CD4-positive, alpha-beta T cell (primary cell): ENCODE data around the gene JAG1. TPM values are rescaled to one million over a fixed set of nuclear protein-coding genes. Genes with fewer than 3 reads are reported as not detected.

Experiments used
- ATAC-seq: fragments of 200-7000 bp; cut with Tn5 transposase; one replicate; pipeline ENCODE4 v1.10.0; 2022; ENCODE audit warnings: mild to moderate bottlenecking; ENCODE audit not compliant: poor library complexity
- CTCF ChIA-PET: fragments of 350-600 bp; sonication (Branson Sonifier 250); formaldehyde crosslinking; loops from one replicate; lab custom pipeline; 2021; ENCODE audit warnings: antibody characterized with exemption, inconsistent platforms; lab: Charles Lee
- POLR2A ChIA-PET: fragments of 350-600 bp; sonication (Branson Sonifier 250); formaldehyde crosslinking; loops from one replicate; lab custom pipeline; 2021; ENCODE audit warnings: antibody characterized with exemption, inconsistent platforms; lab: Charles Lee
- DNase-seq, 14 experiments: peaks; one replicate each; pipeline ENCODE4 v3.0.0-alpha.2; 2013 to 2020; ENCODE audit warnings: mixed read lengths in 2 of 14
- H3K27ac ChIP-seq, 2 donors: one replicate each; pipeline versions ENCODE4 v1.5.1 to v1.7.0; 2013; ENCODE audit warnings: low read length in 2 of 2, low read depth in 1 of 2, mild to moderate bottlenecking in 1 of 2
- H3K27me3 ChIP-seq, 2 experiments: 1 replicate in 1 of 2; 2 replicates in 1 of 2; pipeline versions ENCODE4 v1.6.1 to v1.7.0; 2013; ENCODE audit warnings: low read length in 2 of 2, control low read depth in 1 of 2, mild to moderate bottlenecking in 1 of 2, moderate library complexity in 1 of 2; ENCODE audit not compliant: insufficient read depth in 2 of 2, control insufficient read depth in 1 of 2
- H3K36me3 ChIP-seq: one replicate; pipeline ENCODE4 v1.6.1; 2013; ENCODE audit warnings: low read length, control low read depth; ENCODE audit not compliant: insufficient read depth
- H3K4me1 ChIP-seq: one replicate; pipeline ENCODE4 v1.6.1; 2013; ENCODE audit warnings: low read length, control low read depth; ENCODE audit not compliant: insufficient read depth
- H3K4me3 ChIP-seq: one replicate; pipeline ENCODE4 v1.5.1; 2013; ENCODE audit warnings: mild to moderate bottlenecking, low read length, moderate library complexity
- H3K9me3 ChIP-seq, 2 experiments: 1 replicate in 1 of 2; 2 replicates in 1 of 2; pipeline versions ENCODE4 v1.6.1 to v1.7.0; 2013; ENCODE audit warnings: low read length in 2 of 2, mild to moderate bottlenecking in 2 of 2, control low read depth in 1 of 2, moderate library complexity in 1 of 2; ENCODE audit not compliant: control insufficient read depth in 1 of 2, insufficient read depth in 1 of 2
- H3K27ac Mint-ChIP-seq: one replicate; pipeline ENCODE4 v1.8.0; 2020; ENCODE audit warnings: mixed read lengths
- H3K27me3 Mint-ChIP-seq: one replicate; pipeline ENCODE4 v1.8.0; 2021; ENCODE audit warnings: mixed read lengths
- H3K36me3 Mint-ChIP-seq: one replicate; pipeline ENCODE4 v1.8.0; 2021; ENCODE audit warnings: low read depth, mixed read lengths
- H3K4me1 Mint-ChIP-seq: one replicate; pipeline ENCODE4 v1.8.0; 2021; ENCODE audit warnings: low read depth, mixed read lengths
- H3K4me3 Mint-ChIP-seq: one replicate; pipeline ENCODE4 v1.8.0; 2020; ENCODE audit warnings: mild to moderate bottlenecking, mixed read lengths
- H3K9me3 Mint-ChIP-seq: one replicate; pipeline ENCODE4 v1.8.0; 2020; ENCODE audit warnings: mixed read lengths
- intact Hi-C, 2 experiments: fragments of 100-400 bp; cut with DNase I in 1 of 2; cut with micrococcal nuclease in 1 of 2; formaldehyde crosslinking; loops; one replicate each; pipeline versions ENCODE4 v1.15.1 to v1.9.0; 2023 to 2025; cut with DNase I, micrococcal nuclease
- total RNA-seq, 174 experiments: library from RNA in 2 of 174; stranded (reverse) in 2 of 174; gene quantifications; one replicate each; pipeline ENCODE4 v1.2.3 and lab custom pipeline; 2021 to 2026
- TF ChIP-seq, protein P1 (sequence below): fragments of 200-600 bp; IDR thresholded peaks from one replicate; pipeline ENCODE4 v1.8.0; 2022; ENCODE audit warnings: antibody characterized with exemption, mild to moderate bottlenecking

JAG1 gene
- total RNA-seq, 2 experiments from 2014 or later: 0.77 to 1.2 TPM

DNA sequence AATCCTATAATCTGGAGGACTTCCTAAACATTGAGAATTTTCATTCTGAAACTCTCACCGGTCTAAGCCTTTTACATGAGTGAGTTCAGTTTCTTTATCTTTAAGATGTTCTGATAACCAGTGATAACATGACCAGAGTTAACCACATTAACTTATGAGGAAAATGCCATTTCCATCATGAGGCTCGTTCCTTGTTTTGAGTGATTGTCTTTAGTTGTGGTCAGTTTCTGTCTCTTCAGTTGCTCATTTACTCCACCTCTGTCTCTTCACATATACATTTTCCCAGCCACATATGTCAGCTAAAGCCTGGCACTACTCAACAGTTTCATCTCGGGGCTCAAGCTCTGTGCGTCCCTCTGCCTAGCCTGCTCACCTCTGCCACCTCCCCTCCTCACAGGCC lies 70.4 kb downstream of the JAG1 start:
- H3K27me3 Mint-ChIP-seq: no peaks in the 10 kb centered on the region
- no peak overlapping the region for H3K4me3 Mint-ChIP-seq
- Histone ChIP-seq H3K27me3 (no peaks in the 10 kb centered on the region), H3K27ac (no peak overlapping the region), H3K4me3 (no peak overlapping the region), H3K36me3 (peaks cover 5% of the 10 kb centered on the region), H3K9me3 (no peaks in the 10 kb centered on the region), H3K4me1 (no peaks in the 10 kb centered on the region)
- POLR2A ChIA-PET: no interaction called here
- intact Hi-C loops: no loop called here
- no peaks in the 10 kb centered on the region for H3K9me3 Mint-ChIP-seq
- DNase-seq (no peak), ATAC-seq (no peak)
- TF ChIP-seq, protein P1, sequence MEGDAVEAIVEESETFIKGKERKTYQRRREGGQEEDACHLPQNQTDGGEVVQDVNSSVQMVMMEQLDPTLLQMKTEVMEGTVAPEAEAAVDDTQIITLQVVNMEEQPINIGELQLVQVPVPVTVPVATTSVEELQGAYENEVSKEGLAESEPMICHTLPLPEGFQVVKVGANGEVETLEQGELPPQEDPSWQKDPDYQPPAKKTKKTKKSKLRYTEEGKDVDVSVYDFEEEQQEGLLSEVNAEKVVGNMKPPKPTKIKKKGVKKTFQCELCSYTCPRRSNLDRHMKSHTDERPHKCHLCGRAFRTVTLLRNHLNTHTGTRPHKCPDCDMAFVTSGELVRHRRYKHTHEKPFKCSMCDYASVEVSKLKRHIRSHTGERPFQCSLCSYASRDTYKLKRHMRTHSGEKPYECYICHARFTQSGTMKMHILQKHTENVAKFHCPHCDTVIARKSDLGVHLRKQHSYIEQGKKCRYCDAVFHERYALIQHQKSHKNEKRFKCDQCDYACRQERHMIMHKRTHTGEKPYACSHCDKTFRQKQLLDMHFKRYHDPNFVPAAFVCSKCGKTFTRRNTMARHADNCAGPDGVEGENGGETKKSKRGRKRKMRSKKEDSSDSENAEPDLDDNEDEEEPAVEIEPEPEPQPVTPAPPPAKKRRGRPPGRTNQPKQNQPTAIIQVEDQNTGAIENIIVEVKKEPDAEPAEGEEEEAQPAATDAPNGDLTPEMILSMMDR: no peak
- no peak overlapping the region for H3K27ac Mint-ChIP-seq
- CTCF ChIA-PET: no interaction called here
- peaks cover 72% of the 10 kb centered on the region for H3K36me3 Mint-ChIP-seq
- no peaks in the 10 kb centered on the region for H3K4me1 Mint-ChIP-seq

DNA sequence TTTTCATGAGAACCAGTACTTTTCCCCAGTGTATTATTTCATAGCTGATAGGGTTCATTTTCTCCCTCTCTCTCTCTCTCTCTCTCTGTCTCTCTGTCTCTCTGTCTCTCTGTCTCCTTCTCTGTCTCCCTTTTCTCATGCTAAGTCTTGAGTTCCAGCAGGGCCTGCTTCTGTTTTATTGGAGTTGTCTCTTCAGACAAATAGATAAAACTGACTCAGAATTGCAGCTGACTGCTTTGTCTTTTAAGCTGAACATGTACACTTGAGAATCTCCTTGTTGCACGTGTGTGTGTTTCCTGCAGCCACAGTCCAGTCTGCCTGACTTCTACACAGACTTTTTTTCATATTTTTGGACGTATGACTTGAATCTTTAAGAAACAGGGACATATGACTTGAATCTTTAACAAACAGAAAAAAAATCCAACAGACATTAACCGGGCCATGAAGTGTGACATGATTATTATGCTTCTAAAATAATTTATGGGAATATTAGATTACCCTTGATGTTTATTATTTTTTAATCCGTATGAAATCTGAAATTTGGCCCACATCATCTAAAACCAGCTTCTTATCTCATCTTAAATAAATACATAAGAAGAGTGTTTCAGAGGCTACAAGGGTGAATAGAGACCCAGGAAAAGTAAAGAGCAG lies 71.5 kb downstream of the JAG1 start:
- H3K4me1 ChIP-seq: no peaks in the 10 kb centered on the region
- DNase-seq (no peak), ATAC-seq (no peak)
- no peaks in the 10 kb centered on the region for H3K27me3 ChIP-seq
- no peak overlapping the region for H3K4me3 Mint-ChIP-seq
- H3K27me3 Mint-ChIP-seq: no peaks in the 10 kb centered on the region
- intact Hi-C loops: no loop called here
- H3K4me3 ChIP-seq: no peak overlapping the region
- TF ChIP-seq, protein P1: no peak
- peaks cover 5% of the 10 kb centered on the region for H3K36me3 ChIP-seq
- POLR2A ChIA-PET: no interaction called here
- no peaks in the 10 kb centered on the region for H3K4me1 Mint-ChIP-seq
- peaks cover 79% of the 10 kb centered on the region for H3K36me3 Mint-ChIP-seq
- H3K9me3 ChIP-seq: no peaks in the 10 kb centered on the region
- H3K27ac ChIP-seq: no peak overlapping the region
- H3K9me3 Mint-ChIP-seq: no peaks in the 10 kb centered on the region
- CTCF ChIA-PET: no interaction called here
- H3K27ac Mint-ChIP-seq: no peak overlapping the region

DNA sequence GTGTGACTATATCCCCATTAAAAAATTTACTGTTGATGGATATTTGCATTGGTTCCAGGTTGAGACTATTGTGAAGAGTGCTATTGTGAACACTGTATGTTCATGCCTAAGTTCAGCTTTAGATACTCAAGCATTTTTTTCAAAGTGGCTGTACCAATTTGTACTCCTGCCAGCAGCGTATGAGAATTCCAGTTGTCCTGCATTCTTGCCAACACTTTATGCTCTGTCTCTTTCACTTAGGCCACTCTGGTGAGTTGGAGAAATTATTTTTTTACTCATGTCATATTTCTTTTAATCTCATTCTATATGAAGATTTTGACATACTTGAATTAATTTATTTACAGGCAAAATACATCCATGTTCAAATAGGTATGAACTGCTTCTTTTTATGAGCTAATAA lies 76.2 kb downstream of the JAG1 start:
- no peak overlapping the region for H3K4me3 ChIP-seq
- no peak overlapping the region for H3K27ac ChIP-seq
- peaks cover 53% of the 10 kb centered on the region for H3K36me3 Mint-ChIP-seq
- no peaks in the 10 kb centered on the region for H3K9me3 Mint-ChIP-seq
- H3K36me3 ChIP-seq: peaks cover 5% of the 10 kb centered on the region
- ATAC-seq (no peak), DNase-seq (no peak)
- ChIA-PET CTCF (interaction anchor here (1.1 kb wide), 1 partner anchor 8 kb away, joined by 3 read pairs; no protein-coding TSS in a partner anchor), POLR2A (no interaction called here)
- no peak overlapping the region for H3K4me3 Mint-ChIP-seq
- H3K27me3 ChIP-seq: no peaks in the 10 kb centered on the region
- intact Hi-C loops: no loop called here
- no peaks in the 10 kb centered on the region for H3K4me1 ChIP-seq
- H3K4me1 Mint-ChIP-seq: no peaks in the 10 kb centered on the region
- TF ChIP-seq, protein P1: no peak
- H3K9me3 ChIP-seq: no peaks in the 10 kb centered on the region
- H3K27ac Mint-ChIP-seq: no peak overlapping the region
- H3K27me3 Mint-ChIP-seq: no peaks in the 10 kb centered on the region
